ENCODE data around the gene LCE3A. TPM values are rescaled to one million over a fixed set of nuclear protein-coding genes. Genes with fewer than 3 reads are reported as not detected.

The LCE3A gene
- total RNA-seq, 1 donor from 2014 or later = not detected

- Mint-ChIP-seq H3K27me3 (ENCODE audit: unreplicated experiment) (no peaks in the 10 kb centered on the region), H3K27ac (ENCODE audit: unreplicated experiment) (no peak overlapping the region), H3K4me1 (ENCODE audit: low read depth, unreplicated experiment) (no peaks in the 10 kb centered on the region), H3K9me3 (ENCODE audit: unreplicated experiment) (no peaks in the 10 kb centered on the region), H3K36me3 (ENCODE audit: unreplicated experiment) (no peaks in the 10 kb centered on the region), H3K4me3 (ENCODE audit: unreplicated experiment) (no peak overlapping the region)
- no peak for TF ChIP-seq CTCF (IDR thresholded peaks at IDR 0.05; ENCODE audit: partially characterized antibody, unreplicated experiment)
- no peak for DNase-seq
Measured at GRCh38 chr1:152643945-152644344, 21.0 kb upstream of the LCE3A start.

- Mint-ChIP-seq H3K4me1 (ENCODE audit: low read depth, unreplicated experiment) (no peaks in the 10 kb centered on the region), H3K27ac (ENCODE audit: unreplicated experiment) (no peak overlapping the region), H3K27me3 (ENCODE audit: unreplicated experiment) (no peaks in the 10 kb centered on the region), H3K4me3 (ENCODE audit: unreplicated experiment) (no peak overlapping the region), H3K36me3 (ENCODE audit: unreplicated experiment) (no peaks in the 10 kb centered on the region), H3K9me3 (ENCODE audit: unreplicated experiment) (peaks cover 2% of the 10 kb centered on the region)
- TF ChIP-seq CTCF (IDR thresholded peaks at IDR 0.05; ENCODE audit: partially characterized antibody, unreplicated experiment) = no peak
- DNase-seq = no peak
Measured at GRCh38 chr1:152640351-152640750, 17.4 kb upstream of the LCE3A start.

- Mint-ChIP-seq H3K9me3 (ENCODE audit: unreplicated experiment) (peaks cover 5% of the 10 kb centered on the region), H3K27ac (ENCODE audit: unreplicated experiment) (no peak overlapping the region), H3K36me3 (ENCODE audit: unreplicated experiment) (peaks cover 4% of the 10 kb centered on the region), H3K4me1 (ENCODE audit: low read depth, unreplicated experiment) (no peaks in the 10 kb centered on the region), H3K4me3 (ENCODE audit: unreplicated experiment) (no peak overlapping the region), H3K27me3 (ENCODE audit: unreplicated experiment) (no peaks in the 10 kb centered on the region)
- no peak for DNase-seq
- TF ChIP-seq CTCF (IDR thresholded peaks at IDR 0.05; ENCODE audit: partially characterized antibody, unreplicated experiment) = no peak
Measured at GRCh38 chr1:152630596-152630995, 7.7 kb upstream of the LCE3A start.

- Mint-ChIP-seq H3K4me3 (ENCODE audit: unreplicated experiment) (no peak overlapping the region), H3K27ac (ENCODE audit: unreplicated experiment) (no peak overlapping the region), H3K4me1 (ENCODE audit: low read depth, unreplicated experiment) (no peaks in the 10 kb centered on the region), H3K27me3 (ENCODE audit: unreplicated experiment) (peaks cover 3% of the 10 kb centered on the region), H3K36me3 (ENCODE audit: unreplicated experiment) (peaks cover 4% of the 10 kb centered on the region), H3K9me3 (ENCODE audit: unreplicated experiment) (no peaks in the 10 kb centered on the region)
- TF ChIP-seq CTCF (IDR thresholded peaks at IDR 0.05; ENCODE audit: partially characterized antibody, unreplicated experiment) = no peak
- no peak for DNase-seq
Measured at GRCh38 chr1:152626744-152627143, 3.8 kb upstream of the LCE3A start.

GRCh38 chr1:152623203-152623844, 421 bp upstream of the LCE3A start:
- peak; percentile 48 for TF ChIP-seq CTCF (IDR thresholded peaks at IDR 0.05; ENCODE audit: partially characterized antibody, unreplicated experiment)
- H3K9me3 Mint-ChIP-seq (ENCODE audit: unreplicated experiment) = peaks cover 5% of the 10 kb centered on the region
- H3K27me3 Mint-ChIP-seq (ENCODE audit: unreplicated experiment) = peaks cover 6% of the 10 kb centered on the region
- H3K4me3 Mint-ChIP-seq (ENCODE audit: unreplicated experiment) = no peak overlapping the region
- DNase-seq = peak; percentile 33
- no peak overlapping the region for H3K27ac Mint-ChIP-seq (ENCODE audit: unreplicated experiment)
- no peaks in the 10 kb centered on the region for H3K4me1 Mint-ChIP-seq (ENCODE audit: low read depth, unreplicated experiment)
- H3K36me3 Mint-ChIP-seq (ENCODE audit: unreplicated experiment) = peaks cover 11% of the 10 kb centered on the region
